Activated T-helper 17 cell treated with anti-CD3 and anti-CD28 coated beads, Interleukin-2, amount 50 U/mL, for 72 hours (primary cell): ENCODE results near the gene TRIM63. TPM values are rescaled to one million over a fixed set of nuclear protein-coding genes. Genes with fewer than 3 reads are reported as not detected.

ENCODE experiments used
- ATAC-seq: fragments of 150-1000 bp; cut with Tn5 transposase; replicated peaks from 2 replicates; pipeline ENCODE4 v1.10.0; 2021; ENCODE audit warnings: mild to moderate bottlenecking, moderate library complexity
- H3K27ac Mint-ChIP-seq: one replicate; pipeline ENCODE4 v1.8.0; 2022; ENCODE audit warnings: mixed read lengths
- H3K27me3 Mint-ChIP-seq: one replicate; pipeline ENCODE4 v1.8.0; 2022; ENCODE audit warnings: mixed read lengths
- H3K36me3 Mint-ChIP-seq: one replicate; pipeline ENCODE4 v1.8.0; 2022; ENCODE audit warnings: low read depth, mild to moderate bottlenecking, mixed read lengths
- H3K4me1 Mint-ChIP-seq: one replicate; pipeline ENCODE4 v1.8.0; 2022; ENCODE audit warnings: mixed read lengths
- H3K4me3 Mint-ChIP-seq: one replicate; pipeline ENCODE4 v1.8.0; 2022; ENCODE audit warnings: mild to moderate bottlenecking, mixed read lengths
- H3K9me3 Mint-ChIP-seq: one replicate; pipeline ENCODE4 v1.8.0; 2022; ENCODE audit warnings: mixed read lengths
- total RNA-seq, 2 donors: library from RNA; stranded (reverse); gene quantifications; one replicate each; pipeline ENCODE4 v1.2.3, GENCODE V29; 2022

Gene TRIM63
- total RNA-seq, 2 donors from 2014 or later: not detected

DNA sequence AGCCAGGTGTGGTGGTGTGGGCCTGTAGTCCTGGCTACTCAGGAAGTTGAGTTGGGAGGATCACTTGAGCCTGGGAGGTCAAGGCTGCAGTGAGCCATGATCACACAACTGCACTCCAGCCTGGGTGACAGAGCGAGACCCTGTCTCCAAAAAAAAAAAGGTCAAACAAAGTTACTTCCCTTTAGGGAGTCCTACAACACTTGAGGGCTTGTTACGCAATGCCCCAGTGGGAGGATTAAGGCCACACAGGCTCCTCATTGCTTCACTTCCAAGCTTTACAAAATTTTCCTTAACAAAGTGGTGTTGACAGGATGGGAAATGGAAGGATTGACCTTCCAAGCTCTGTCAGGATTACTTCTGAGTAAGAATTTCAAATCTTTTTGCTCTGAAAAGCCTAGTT is 52.1 kb downstream of the TRIM63 start:
- Mint-ChIP-seq H3K9me3 (no peaks in the 10 kb centered on the region), H3K4me1 (no peaks in the 10 kb centered on the region), H3K27ac (no peak overlapping the region), H3K4me3 (no peak overlapping the region), H3K36me3 (no peaks in the 10 kb centered on the region), H3K27me3 (no peaks in the 10 kb centered on the region)
- no peak for ATAC-seq

DNA sequence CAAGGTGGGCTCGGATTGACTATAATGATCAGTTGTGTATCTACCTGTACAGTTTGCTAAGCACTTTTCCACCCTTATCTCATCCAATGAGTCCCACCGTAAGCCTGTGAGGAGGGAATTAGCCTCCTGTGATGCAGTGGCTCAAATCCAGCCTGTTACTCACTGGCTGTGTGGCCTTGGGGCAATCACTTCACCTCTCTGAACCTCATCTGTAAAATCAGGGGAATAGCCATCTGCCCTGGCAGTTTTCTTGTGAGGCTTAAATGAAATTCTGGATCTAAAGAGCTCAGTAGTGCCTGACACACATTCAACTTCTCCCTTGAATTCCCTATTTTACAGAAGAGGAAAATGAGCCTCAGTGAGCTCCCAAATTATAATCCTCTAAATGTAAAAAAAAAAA is 53.3 kb downstream of the TRIM63 start:
- no peaks in the 10 kb centered on the region for H3K36me3 Mint-ChIP-seq
- no peaks in the 10 kb centered on the region for H3K4me1 Mint-ChIP-seq
- no peaks in the 10 kb centered on the region for H3K27me3 Mint-ChIP-seq
- no peak for ATAC-seq
- no peak overlapping the region for H3K4me3 Mint-ChIP-seq
- H3K9me3 Mint-ChIP-seq: no peaks in the 10 kb centered on the region
- no peak overlapping the region for H3K27ac Mint-ChIP-seq

DNA sequence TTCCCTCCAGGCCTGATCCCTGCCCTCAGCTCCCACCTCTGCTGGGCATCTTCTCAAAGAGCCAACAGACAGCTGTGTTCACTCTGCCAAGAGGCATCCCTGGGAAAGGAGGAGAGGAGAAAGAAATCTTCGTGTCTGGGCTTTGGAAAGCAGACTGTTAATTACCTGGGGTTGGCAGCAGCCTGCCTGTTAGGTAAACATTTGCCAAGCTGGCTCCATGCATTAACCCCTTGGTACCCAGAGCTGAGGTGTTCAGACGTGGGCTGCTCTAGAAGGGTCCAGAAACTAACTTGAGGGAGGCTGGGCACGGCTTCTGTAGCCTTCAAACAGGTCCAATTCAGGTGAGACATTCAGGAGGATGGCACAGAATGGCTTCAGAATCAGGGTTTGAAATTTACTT is 54.6 kb downstream of the TRIM63 start:
- Mint-ChIP-seq H3K4me3 (no peak overlapping the region), H3K4me1 (no peaks in the 10 kb centered on the region), H3K9me3 (no peaks in the 10 kb centered on the region), H3K36me3 (no peaks in the 10 kb centered on the region), H3K27me3 (no peaks in the 10 kb centered on the region), H3K27ac (no peak overlapping the region)
- ATAC-seq: no peak

DNA sequence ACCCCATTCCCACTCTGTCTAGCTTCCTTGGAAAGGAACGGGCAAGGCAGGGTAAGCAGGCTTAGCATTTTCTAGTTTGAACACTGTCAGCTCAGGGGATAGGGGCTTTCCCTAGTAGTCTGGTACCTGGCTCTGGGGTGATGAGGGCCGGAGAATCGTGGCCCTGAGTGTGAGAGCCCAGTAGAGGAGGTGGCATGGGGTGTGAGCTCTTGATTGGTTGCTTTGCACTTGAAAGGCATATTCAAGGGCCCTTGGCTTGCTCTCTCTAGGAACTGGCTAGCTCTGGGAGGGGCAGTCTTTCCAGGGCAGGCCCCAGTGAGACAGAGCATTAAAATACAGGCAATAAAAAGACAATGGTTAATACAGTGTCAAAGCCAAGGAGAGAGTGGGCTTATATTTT is 56.6 kb downstream of the TRIM63 start:
- no peak for ATAC-seq
- H3K27ac Mint-ChIP-seq: no peak overlapping the region
- no peaks in the 10 kb centered on the region for H3K4me1 Mint-ChIP-seq
- H3K36me3 Mint-ChIP-seq: no peaks in the 10 kb centered on the region
- no peaks in the 10 kb centered on the region for H3K9me3 Mint-ChIP-seq
- peaks cover 6% of the 10 kb centered on the region for H3K27me3 Mint-ChIP-seq
- no peak overlapping the region for H3K4me3 Mint-ChIP-seq

GRCh38 chr1:26009796-26010447 is 57.5 kb downstream of the TRIM63 start:
- Mint-ChIP-seq H3K4me3 (no peak overlapping the region), H3K9me3 (no peaks in the 10 kb centered on the region), H3K4me1 (no peaks in the 10 kb centered on the region), H3K36me3 (no peaks in the 10 kb centered on the region), H3K27me3 (peaks cover 9% of the 10 kb centered on the region), H3K27ac (no peak overlapping the region)
- ATAC-seq: no peak

- Mint-ChIP-seq H3K4me1 (no peaks in the 10 kb centered on the region), H3K27me3 (peaks cover 12% of the 10 kb centered on the region), H3K9me3 (no peaks in the 10 kb centered on the region), H3K36me3 (no peaks in the 10 kb centered on the region), H3K27ac (no peak overlapping the region), H3K4me3 (no peak overlapping the region)
- ATAC-seq: no peak
These were observed 60.7 kb downstream of the TRIM63 start for GRCh38 chr1:26006710-26007109.

- no peak overlapping the region for H3K27ac Mint-ChIP-seq
- ATAC-seq: no peak
- H3K9me3 Mint-ChIP-seq: no peaks in the 10 kb centered on the region
- H3K4me3 Mint-ChIP-seq: no peak overlapping the region
- peaks cover 12% of the 10 kb centered on the region for H3K27me3 Mint-ChIP-seq
- H3K4me1 Mint-ChIP-seq: no peaks in the 10 kb centered on the region
- H3K36me3 Mint-ChIP-seq: no peaks in the 10 kb centered on the region
These were observed 61.9 kb downstream of the TRIM63 start for GRCh38 chr1:26005434-26006105.

- Mint-ChIP-seq H3K4me1 (no peaks in the 10 kb centered on the region), H3K9me3 (no peaks in the 10 kb centered on the region), H3K36me3 (no peaks in the 10 kb centered on the region), H3K4me3 (no peak overlapping the region), H3K27me3 (peaks cover 12% of the 10 kb centered on the region), H3K27ac (no peak overlapping the region)
- ATAC-seq: no peak
These were observed 63.7 kb downstream of the TRIM63 start for GRCh38 chr1:26003756-26004155.

- ATAC-seq: no peak
- H3K36me3 Mint-ChIP-seq: no peaks in the 10 kb centered on the region
- H3K27ac Mint-ChIP-seq: no peak overlapping the region
- H3K9me3 Mint-ChIP-seq: no peaks in the 10 kb centered on the region
- H3K4me1 Mint-ChIP-seq: peaks cover 5% of the 10 kb centered on the region
- H3K27me3 Mint-ChIP-seq: peaks cover 12% of the 10 kb centered on the region
- H3K4me3 Mint-ChIP-seq: no peak overlapping the region
These were observed 64.2 kb downstream of the TRIM63 start for GRCh38 chr1:26003262-26003661.

Other genes with a start within 250 kb of the TRIM63 start
- 10 to 100 TPM; 39.6 to 58.8 TPM for gene MTFR1L, start 247.7 kb downstream of the TRIM63 start, total RNA-seq
- gene AUNIP, start 208.2 kb downstream of the TRIM63 start, total RNA-seq: 1 to 10 TPM; 3.7 to 7.2 TPM
- 1 to 10 TPM; 5.7 to 7.2 TPM for gene PAQR7, start 191.9 kb downstream of the TRIM63 start, total RNA-seq
- gene STMN1, start 161.2 kb downstream of the TRIM63 start, total RNA-seq: 100 to 1,000 TPM; 376 to 423 TPM
- gene PAFAH2, start 69.6 kb downstream of the TRIM63 start, total RNA-seq: 1 to 10 TPM; 8.1 to 8.3 TPM
- not detected for gene EXTL1, start 45.9 kb downstream of the TRIM63 start, total RNA-seq
- gene SLC30A2, start 21.5 kb downstream of the TRIM63 start, total RNA-seq: not detected
- gene PDIK1L, start 44.2 kb upstream of the TRIM63 start, total RNA-seq: 10 to 100 TPM; 11.2 to 12.3 TPM
- gene FAM110D, start 91.4 kb upstream of the TRIM63 start, total RNA-seq: not detected
- gene C1orf232, start 101.3 kb upstream of the TRIM63 start, total RNA-seq: not detected
- gene ZNF593, start 102.3 kb upstream of the TRIM63 start, total RNA-seq: 10 to 100 TPM; 20.4 to 52.4 TPM
- gene ZNF593OS, start 104.2 kb upstream of the TRIM63 start, total RNA-seq: not detected
- gene CNKSR1, start 109.9 kb upstream of the TRIM63 start, total RNA-seq: 1 to 10 TPM; 2.9 to 4.6 TPM
- not detected for gene CATSPER4, start 123.0 kb upstream of the TRIM63 start, total RNA-seq
- 10 to 100 TPM; 34.8 to 37.7 TPM for gene CEP85, start 166.6 kb upstream of the TRIM63 start, total RNA-seq
- 100 to 1,000 TPM; 258 to 280 TPM for gene SH3BGRL3, start 212.5 kb upstream of the TRIM63 start, total RNA-seq
- 10 to 100 TPM; 17.9 to 23.2 TPM for gene UBXN11, start 239.0 kb upstream of the TRIM63 start, total RNA-seq